ENCODE measurements around the gene KIAA0232. TPM values are rescaled to one million over a fixed set of nuclear protein-coding genes. Genes with fewer than 3 reads are reported as not detected.

The KIAA0232 gene
- total and polyA plus RNA-seq, 2 donors, result 10.5 to 12.8 TPM

Other genes starting within 250 kb of the KIAA0232 start
- 6.7 TPM for gene MAN2B2, start 207.5 kb upstream of the KIAA0232 start, total RNA-seq
- 14.3 TPM for gene MAN2B2, start 207.5 kb upstream of the KIAA0232 start, polyA plus RNA-seq
- gene MRFAP1, start 142.0 kb upstream of the KIAA0232 start, total RNA-seq, result 67.3 TPM
- gene MRFAP1, start 142.0 kb upstream of the KIAA0232 start, polyA plus RNA-seq, result 302 TPM
- 9.7 TPM for gene S100P, start 88.8 kb upstream of the KIAA0232 start, total RNA-seq
- 32.8 TPM for gene S100P, start 88.8 kb upstream of the KIAA0232 start, polyA plus RNA-seq
- 77.6 TPM for gene MRFAP1L1, start 72.9 kb upstream of the KIAA0232 start, total RNA-seq
- gene MRFAP1L1, start 72.9 kb upstream of the KIAA0232 start, polyA plus RNA-seq, result 103 TPM
- gene BLOC1S4, start 66.6 kb upstream of the KIAA0232 start, total RNA-seq, result 11.9 TPM
- gene BLOC1S4, start 66.6 kb upstream of the KIAA0232 start, polyA plus RNA-seq, result 23.4 TPM
- gene TBC1D14, start 127.1 kb downstream of the KIAA0232 start, total RNA-seq, result 59.6 TPM
- gene TBC1D14, start 127.1 kb downstream of the KIAA0232 start, polyA plus RNA-seq, result 28.4 TPM

Data from thymus (tissue), 2 donors.